Activated CD8-positive, alpha-beta memory T cell treated with anti-CD3 and anti-CD28 coated beads for 36 hours (primary cell): ENCODE results near the gene RABGAP1L. TPM values are rescaled to one million over a fixed set of nuclear protein-coding genes. Genes with fewer than 3 reads are reported as not detected.

Source experiments
- total RNA-seq, 2 experiments: library from RNA; stranded (reverse); gene quantifications; one replicate each; pipeline ENCODE4 v1.2.3, GENCODE V29; 2021

Gene RABGAP1L
- total RNA-seq, 2 experiments from 2014 or later: 31.8 to 33.4 TPM

Other genes starting within 250 kb of the RABGAP1L start
- gene SERPINC1, start 242.2 kb upstream of the RABGAP1L start, total RNA-seq: under 1 TPM in 1 of 2 experiments, not detected in 1; 0.31 TPM
- 10 to 100 TPM; 40.8 to 41.7 TPM for gene RC3H1, start 137.2 kb upstream of the RABGAP1L start, total RNA-seq